HCT116 (cell line): ENCODE results near the gene CAMK2D. TPM values are rescaled to one million over a fixed set of nuclear protein-coding genes. Genes with fewer than 3 reads are reported as not detected.

Experiments
- ATAC-seq: fragments of 200-7000 bp; cut with Tn5 transposase; 2 replicates; pipeline ENCODE4 v1.9.1; 2020; ENCODE audit warnings: mild to moderate bottlenecking, moderate library complexity
- BruUV-seq: library from RNA; stranded (reverse); fragments of 400-500 nt; replicated peaks from 2 replicates; lab custom pipeline; 2021; lab: Mats Ljungman, UMichigan
- CTCF ChIA-PET: fragments of 300-600 bp; sonication (Branson Sonifier 250); formaldehyde crosslinking; loops from one replicate; lab custom pipeline; 2021; ENCODE audit warnings: antibody characterized with exemption; lab: Charles Lee
- POLR2A ChIA-PET: fragments of 300-600, 350-600 bp; sonication (Branson Sonifier 250); formaldehyde crosslinking; loops from one replicate; lab custom pipeline; 2021; ENCODE audit warnings: antibody characterized with exemption; lab: Charles Lee
- RAD21 ChIA-PET, 2 experiments: fragments of 300-600 bp; sonication (Branson Sonifier 250); formaldehyde crosslinking; loops; one replicate each; lab custom pipeline; 2023; ENCODE audit warnings: low total read pairs in 2 of 2; ENCODE audit not compliant: uncharacterized antibody in 2 of 2, unreplicated experiment in 2 of 2, low non-redundant PET in 1 of 2; lab: Charles Lee
- DNase-seq: peaks from one replicate; pipeline ENCODE4 v3.0.0-alpha.2; 2010; ENCODE audit warnings: low read depth, low spot score
- H2AFZ ChIP-seq: fragments of 200-600 bp; shearing (Covaris generic), sonication (generic); 2 replicates; pipeline ENCODE4 v1.6.1; 2017; ENCODE audit warnings: low read depth, mixed run types, mixed read lengths, antibody characterized with exemption, low read length; ENCODE audit not compliant: poor library complexity, severe bottlenecking
- H3K27ac ChIP-seq: 2 replicates; pipeline ENCODE4 v1.5.1; 2012; ENCODE audit warnings: low read depth, low read length
- H3K27me3 ChIP-seq: fragments of 200-600 bp; sonication (generic); 2 replicates; pipeline ENCODE4 v1.6.1; 2016; ENCODE audit warnings: mixed run types, low read length, mixed read lengths; ENCODE audit not compliant: insufficient read depth
- H3K36me3 ChIP-seq, 2 experiments: fragments of 200-500 bp in 1 of 2; fragments of 200-600 bp in 1 of 2; sonication (Bioruptor generic) in 1 of 2; sonication (generic) in 1 of 2; 2 replicates each; pipeline versions ENCODE4 v1.5.1 to v1.6.1; 2014 to 2016; ENCODE audit warnings: low read length in 2 of 2, inconsistent platforms in 1 of 2, mixed read lengths in 1 of 2, mixed run types in 1 of 2; ENCODE audit not compliant: insufficient read depth in 2 of 2, control insufficient read depth in 1 of 2
- H3K4me1 ChIP-seq, 2 experiments: fragments of 200-600 bp in 1 of 2; sonication (generic) in 1 of 2; 2 replicates each; pipeline versions ENCODE4 v1.5.1 to v1.6.1; 2012 to 2017; ENCODE audit warnings: low read length in 2 of 2, inconsistent platforms in 1 of 2, mild to moderate bottlenecking in 1 of 2, mixed read lengths in 1 of 2, mixed run types in 1 of 2, moderate library complexity in 1 of 2; ENCODE audit not compliant: insufficient read depth in 2 of 2, control insufficient read depth in 1 of 2
- H3K4me2 ChIP-seq: fragments of 200-600 bp; sonication (generic); 2 replicates; pipeline ENCODE4 v1.6.1; 2017; ENCODE audit warnings: mixed run types, low read length, mixed read lengths
- H3K4me3 ChIP-seq, 2 experiments: fragments of 200-600 bp in 1 of 2; sonication (generic) in 1 of 2; replicated peaks in 1 of 2; 2 replicates each; pipeline ENCODE4 v1.5.1; 2011 to 2016; ENCODE audit warnings: low read length in 2 of 2, control low read depth in 1 of 2, low read depth in 1 of 2, mild to moderate bottlenecking in 1 of 2, mixed read lengths in 1 of 2, mixed run types in 1 of 2
- H3K79me2 ChIP-seq: fragments of 200-600 bp; sonication (generic); 2 replicates; pipeline ENCODE4 v1.6.1; 2017; ENCODE audit warnings: mild to moderate bottlenecking, mixed run types, low read length, moderate library complexity, mixed read lengths; ENCODE audit not compliant: insufficient read depth
- H3K9ac ChIP-seq: fragments of 200-600 bp; sonication (generic); 2 replicates; pipeline ENCODE4 v1.6.1; 2016; ENCODE audit warnings: low read length, mixed read lengths
- H3K9me2 ChIP-seq: fragments of 200-600 bp; sonication (generic), shearing (Covaris generic); 2 replicates; pipeline ENCODE4 v1.6.1; 2017; ENCODE audit warnings: mixed run types, mild to moderate bottlenecking, moderate library complexity; ENCODE audit not compliant: insufficient read depth
- H3K9me3 ChIP-seq, 2 experiments: fragments of 200-500 bp in 1 of 2; fragments of 200-600 bp in 1 of 2; sonication (Bioruptor generic) in 1 of 2; sonication (generic) in 1 of 2; 2 replicates each; pipeline ENCODE4 v1.6.1; 2014 to 2017; ENCODE audit warnings: low read length in 2 of 2, mixed read lengths in 2 of 2, inconsistent platforms in 1 of 2, low read depth in 1 of 2, mild to moderate bottlenecking in 1 of 2, mixed run types in 1 of 2, moderate library complexity in 1 of 2; ENCODE audit not compliant: control insufficient read depth in 1 of 2, insufficient read depth in 1 of 2
- H4K20me1 ChIP-seq: fragments of 200-600 bp; sonication (generic), shearing (Covaris generic); 2 replicates; pipeline ENCODE4 v1.6.1; 2017; ENCODE audit warnings: mixed run types, mild to moderate bottlenecking, moderate library complexity; ENCODE audit not compliant: insufficient read depth
- CBX3 ChIP-seq: IDR thresholded peaks from 2 replicates; pipeline ENCODE4 v1.6.1; 2012; ENCODE audit warnings: low read depth
- CEBPB ChIP-seq: IDR thresholded peaks from 2 replicates; pipeline ENCODE4 v1.6.1; 2012; ENCODE audit warnings: low read depth
- EGR1 ChIP-seq: IDR thresholded peaks from 2 replicates; pipeline ENCODE4 v1.6.1; 2012; ENCODE audit warnings: low read depth
- ELF1 ChIP-seq: IDR thresholded peaks from 2 replicates; pipeline ENCODE4 v1.6.1; 2012; ENCODE audit warnings: low read depth, borderline replicate concordance
- FOSL1 ChIP-seq: IDR thresholded peaks from 2 replicates; pipeline ENCODE4 v1.6.1; 2012; ENCODE audit warnings: low read depth
- JUND ChIP-seq: IDR thresholded peaks from 2 replicates; pipeline ENCODE4 v1.6.1; 2012
- POLR2A ChIP-seq: IDR thresholded peaks from 2 replicates; pipeline ENCODE4 v1.7.0; 2011; ENCODE audit warnings: borderline replicate concordance; ENCODE audit not compliant: insufficient read depth, insufficient read length; ENCODE audit errors: extremely low read depth
- SIN3A ChIP-seq: IDR thresholded peaks from 2 replicates; pipeline ENCODE4 v1.6.1; 2012; ENCODE audit warnings: low read depth
- SP1 ChIP-seq: IDR thresholded peaks from 2 replicates; pipeline ENCODE4 v1.6.1; 2012; ENCODE audit warnings: low read depth
- TCF7L2 ChIP-seq: IDR thresholded peaks from 2 replicates; pipeline ENCODE4 v1.7.0; 2011; ENCODE audit warnings: borderline replicate concordance, inconsistent platforms; ENCODE audit not compliant: insufficient read depth, insufficient read length; ENCODE audit errors: extremely low read depth
- YY1 ChIP-seq: IDR thresholded peaks from 2 replicates; pipeline ENCODE4 v1.6.1; 2011; ENCODE audit warnings: low read length, low read depth, moderate library complexity, mild to moderate bottlenecking; ENCODE audit not compliant: insufficient replicate concordance; ENCODE audit errors: extremely low read depth
- ZBTB33 ChIP-seq: IDR thresholded peaks from 2 replicates; pipeline ENCODE4 v1.6.1; 2011; ENCODE audit warnings: mild to moderate bottlenecking, low read length, moderate library complexity; ENCODE audit not compliant: insufficient replicate concordance; ENCODE audit errors: extremely low read depth
- ZFX ChIP-seq: fragments of 450-650 bp; IDR thresholded peaks from 2 replicates; pipeline ENCODE4 v1.6.1; 2017
- intact Hi-C: fragments of 100-400 bp; cut with micrococcal nuclease; formaldehyde crosslinking; loops from 2 replicates; pipeline ENCODE4 v1.10.0; 2022
- total RNA-seq: library from RNA; stranded (reverse); gene quantifications from one replicate; pipeline ENCODE4 v1.2.1, GENCODE V29; 2021; ENCODE audit not compliant: unreplicated experiment
- TF ChIP-seq, protein P1 (sequence below): IDR thresholded peaks from 2 replicates; pipeline ENCODE4 v1.6.1; 2012

Gene CAMK2D
- total RNA-seq, 1 experiment from 2014 or later, result 67.0 TPM

DNA sequence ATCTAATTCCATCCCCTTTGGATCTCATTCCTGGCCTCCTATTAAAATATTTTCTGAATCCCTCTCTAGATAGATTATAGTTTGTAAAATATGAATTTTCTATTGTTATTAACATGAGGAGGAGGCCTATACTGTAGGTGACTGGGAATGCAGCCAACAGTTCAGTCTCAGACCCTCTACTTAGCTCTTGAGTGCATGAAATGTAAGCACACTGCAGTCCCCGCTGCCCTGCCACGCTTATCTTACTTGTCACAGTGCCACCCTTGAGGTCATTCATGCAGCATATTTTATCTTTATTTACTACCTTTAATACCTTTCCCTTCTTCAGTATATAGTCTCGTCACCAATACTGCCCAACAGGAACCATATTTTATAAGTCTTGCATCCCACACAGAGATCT is 151.0 kb downstream of the CAMK2D start (continued):
- TF ChIP-seq CBX3 (no peak), FOSL1 (no peak), CEBPB (no peak), SP1 (no peak), ZFX (no peak), EGR1 (no peak), TCF7L2 (no peak), ELF1 (no peak), SIN3A (no peak), YY1 (no peak)
- TF ChIP-seq, protein P1, sequence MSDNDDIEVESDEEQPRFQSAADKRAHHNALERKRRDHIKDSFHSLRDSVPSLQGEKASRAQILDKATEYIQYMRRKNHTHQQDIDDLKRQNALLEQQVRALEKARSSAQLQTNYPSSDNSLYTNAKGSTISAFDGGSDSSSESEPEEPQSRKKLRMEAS, result no peak

DNA sequence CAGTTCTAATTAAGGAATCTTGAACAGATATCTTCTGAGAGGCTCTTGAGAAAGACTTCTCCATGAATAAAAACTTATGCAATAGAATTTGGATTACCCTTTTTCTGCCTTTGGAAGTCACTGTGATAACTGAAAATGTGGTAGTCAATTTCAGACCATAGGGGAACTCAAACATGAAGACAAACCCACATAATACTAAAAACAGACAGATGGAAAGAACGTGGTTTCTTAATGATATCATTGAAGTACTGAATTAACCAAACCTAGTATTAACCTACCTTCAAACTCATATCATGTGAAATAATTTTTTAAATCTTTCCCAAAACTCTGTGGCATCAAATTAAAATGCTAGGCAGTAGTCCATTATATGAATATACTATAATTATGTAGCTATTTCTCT is 153.5 kb downstream of the CAMK2D start:
- no peaks in the 10 kb centered on the region for H3K36me3 ChIP-seq
- ChIA-PET CTCF (no interaction called here), RAD21 (no interaction called here), POLR2A (no interaction called here)
- no peak overlapping the region for H3K4me3 ChIP-seq
- no peaks in the 10 kb centered on the region for H3K9me2 ChIP-seq
- no TSS peak for BruUV-seq
- no peak overlapping the region for H2AFZ ChIP-seq
- no peak overlapping the region for H3K27ac ChIP-seq
- H3K79me2 ChIP-seq, result no peaks in the 10 kb centered on the region
- H3K4me1 ChIP-seq, result peaks cover 0 to 6% of the 10 kb centered on the region in 2 experiments; a peak in 2 of 4 replicates
- no peak overlapping the region for H3K9ac ChIP-seq
- no peak overlapping the region for H3K4me2 ChIP-seq
- H4K20me1 ChIP-seq, result no peaks in the 10 kb centered on the region
- H3K9me3 ChIP-seq, result no peaks in the 10 kb centered on the region
- intact Hi-C loops, result no loop called here
- ATAC-seq (no peak), DNase-seq (no peak)
- H3K27me3 ChIP-seq, result no peaks in the 10 kb centered on the region
- TF ChIP-seq CEBPB (no peak), ZBTB33 (no peak), ZFX (no peak), ELF1 (no peak), POLR2A (no peak), SIN3A (no peak), JUND (no peak), CBX3 (no peak)
